Nephron progenitor cell (in vitro differentiated cells): Measurements from ENCODE around the gene PPP1R10.
A peak's percentile ranks its signal among the peaks of the same experiment; 100 is the strongest.

ENCODE experiments used
- DNase-seq: peaks from one replicate; pipeline ENCODE4 v3.0.0; 2021
- H3K27ac Mint-ChIP-seq: 2 replicates; pipeline ENCODE4 v1.8.0; 2021; ENCODE audit warnings: mild to moderate bottlenecking, moderate library complexity, mixed read lengths
- H3K27me3 Mint-ChIP-seq: 2 replicates; pipeline ENCODE4 v1.8.0; 2021; ENCODE audit warnings: mild to moderate bottlenecking, low read depth, mixed read lengths; ENCODE audit not compliant: poor library complexity
- H3K36me3 Mint-ChIP-seq: 2 replicates; pipeline ENCODE4 v1.8.0; 2021; ENCODE audit warnings: low read depth, mixed read lengths
- H3K4me1 Mint-ChIP-seq: 2 replicates; pipeline ENCODE4 v1.8.0; 2021; ENCODE audit warnings: mixed read lengths
- H3K4me3 Mint-ChIP-seq: 2 replicates; pipeline ENCODE4 v1.8.0; 2021; ENCODE audit warnings: mild to moderate bottlenecking, moderate library complexity, mixed read lengths
- H3K9me3 Mint-ChIP-seq: 2 replicates; pipeline ENCODE4 v1.8.0; 2021; ENCODE audit warnings: mild to moderate bottlenecking, moderate library complexity, mixed read lengths
- TF ChIP-seq, protein P1 (sequence below): fragments of 200-600 bp; sonication (generic); IDR thresholded peaks from 2 replicates; pipeline ENCODE4 v1.5.0; 2021; ENCODE audit warnings: antibody characterized with exemption

The PPP1R10 gene

GRCh38 chr6:30612687-30613248 is 4.3 kb downstream of the PPP1R10 start:
- peak overlapping the region; percentile 100 for H3K4me3 Mint-ChIP-seq
- H3K27ac Mint-ChIP-seq, result peak overlapping the region; percentile 58
- DNase-seq, result peak; percentile 18
- peaks cover 11% of the 10 kb centered on the region for H3K27me3 Mint-ChIP-seq
- TF ChIP-seq, protein P1, sequence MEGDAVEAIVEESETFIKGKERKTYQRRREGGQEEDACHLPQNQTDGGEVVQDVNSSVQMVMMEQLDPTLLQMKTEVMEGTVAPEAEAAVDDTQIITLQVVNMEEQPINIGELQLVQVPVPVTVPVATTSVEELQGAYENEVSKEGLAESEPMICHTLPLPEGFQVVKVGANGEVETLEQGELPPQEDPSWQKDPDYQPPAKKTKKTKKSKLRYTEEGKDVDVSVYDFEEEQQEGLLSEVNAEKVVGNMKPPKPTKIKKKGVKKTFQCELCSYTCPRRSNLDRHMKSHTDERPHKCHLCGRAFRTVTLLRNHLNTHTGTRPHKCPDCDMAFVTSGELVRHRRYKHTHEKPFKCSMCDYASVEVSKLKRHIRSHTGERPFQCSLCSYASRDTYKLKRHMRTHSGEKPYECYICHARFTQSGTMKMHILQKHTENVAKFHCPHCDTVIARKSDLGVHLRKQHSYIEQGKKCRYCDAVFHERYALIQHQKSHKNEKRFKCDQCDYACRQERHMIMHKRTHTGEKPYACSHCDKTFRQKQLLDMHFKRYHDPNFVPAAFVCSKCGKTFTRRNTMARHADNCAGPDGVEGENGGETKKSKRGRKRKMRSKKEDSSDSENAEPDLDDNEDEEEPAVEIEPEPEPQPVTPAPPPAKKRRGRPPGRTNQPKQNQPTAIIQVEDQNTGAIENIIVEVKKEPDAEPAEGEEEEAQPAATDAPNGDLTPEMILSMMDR, result no peak
- peaks cover 80% of the 10 kb centered on the region for H3K4me1 Mint-ChIP-seq
- H3K36me3 Mint-ChIP-seq, result peaks cover 59% of the 10 kb centered on the region
- no peaks in the 10 kb centered on the region for H3K9me3 Mint-ChIP-seq

- no peak for DNase-seq
- TF ChIP-seq, protein P1, result no peak
- Mint-ChIP-seq H3K27ac (no peak overlapping the region), H3K4me3 (peak overlapping the region; percentile 10), H3K4me1 (peaks cover 79% of the 10 kb centered on the region), H3K27me3 (peaks cover 11% of the 10 kb centered on the region), H3K9me3 (no peaks in the 10 kb centered on the region), H3K36me3 (peaks cover 64% of the 10 kb centered on the region)
These were observed 4.8 kb downstream of the PPP1R10 start for GRCh38 chr6:30612213-30612612.

DNA sequence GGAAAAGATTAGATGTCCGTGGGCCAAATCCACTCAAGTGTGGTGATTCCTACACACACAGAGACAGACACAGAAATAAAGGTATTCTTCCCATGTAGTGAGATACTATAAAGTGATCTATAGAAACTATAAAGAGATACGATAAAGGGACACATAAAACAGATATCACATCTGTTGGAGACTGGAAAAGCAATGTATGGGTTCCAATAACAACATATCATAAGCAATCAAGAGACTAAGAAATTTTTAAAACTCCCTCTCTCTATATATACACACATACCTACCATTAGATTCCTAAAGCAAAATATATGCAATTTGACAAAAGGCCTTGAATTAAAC is 5.2 kb downstream of the PPP1R10 start:
- Mint-ChIP-seq H3K4me1 (peaks cover 76% of the 10 kb centered on the region), H3K9me3 (no peaks in the 10 kb centered on the region), H3K4me3 (peak overlapping the region; percentile 10), H3K27ac (peak overlapping the region; percentile 33), H3K36me3 (peaks cover 64% of the 10 kb centered on the region), H3K27me3 (peaks cover 9% of the 10 kb centered on the region)
- TF ChIP-seq, protein P1, result no peak
- no peak for DNase-seq

DNA sequence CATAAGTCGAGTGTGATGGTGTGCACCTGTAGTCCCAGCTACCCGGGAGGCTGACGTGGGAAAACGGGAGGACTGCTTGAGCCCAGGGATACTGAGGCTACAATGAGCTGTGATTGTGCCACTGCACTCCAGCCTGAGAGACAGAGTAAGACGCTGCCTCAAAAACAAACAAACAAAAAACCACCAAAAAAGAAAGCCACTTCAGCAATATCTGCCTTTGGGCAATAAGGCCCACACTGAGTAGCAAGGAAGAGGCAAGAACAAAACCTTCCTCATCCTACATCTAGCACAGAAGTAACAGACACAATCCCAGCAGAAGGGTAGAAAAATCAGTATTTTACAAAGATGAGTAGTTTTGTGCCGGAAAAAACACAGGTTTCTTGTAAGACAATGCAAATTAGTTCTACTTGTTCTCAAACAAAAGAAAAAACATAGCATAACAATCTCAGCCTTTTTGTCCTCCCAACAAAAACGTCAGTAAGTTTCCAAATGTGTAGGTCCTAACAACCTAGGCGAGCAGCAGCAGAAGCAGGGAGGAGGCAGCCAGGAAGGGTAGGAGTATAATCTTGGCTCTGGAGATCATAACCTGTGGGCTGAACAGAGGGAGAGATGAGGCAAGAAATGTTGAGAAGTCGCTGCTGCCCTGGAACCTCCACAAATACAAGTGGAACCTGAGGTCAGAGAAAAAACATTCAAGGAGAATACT is 5.7 kb downstream of the PPP1R10 start:
- TF ChIP-seq, protein P1, result no peak
- Mint-ChIP-seq H3K4me3 (no peak overlapping the region), H3K9me3 (no peaks in the 10 kb centered on the region), H3K27ac (peak overlapping the region; percentile 63), H3K36me3 (peaks cover 64% of the 10 kb centered on the region), H3K4me1 (peaks cover 74% of the 10 kb centered on the region), H3K27me3 (peaks cover 4% of the 10 kb centered on the region)
- no peak for DNase-seq

GRCh38 chr6:30610065-30610464 is 7.0 kb downstream of the PPP1R10 start:
- TF ChIP-seq, protein P1, result no peak
- no peak for DNase-seq
- no peak overlapping the region for H3K4me3 Mint-ChIP-seq
- H3K4me1 Mint-ChIP-seq, result peaks cover 64% of the 10 kb centered on the region
- H3K27me3 Mint-ChIP-seq, result peaks cover under 1% of the 10 kb centered on the region
- H3K27ac Mint-ChIP-seq, result peak overlapping the region; percentile 43
- peaks cover 64% of the 10 kb centered on the region for H3K36me3 Mint-ChIP-seq
- H3K9me3 Mint-ChIP-seq, result no peaks in the 10 kb centered on the region

DNA sequence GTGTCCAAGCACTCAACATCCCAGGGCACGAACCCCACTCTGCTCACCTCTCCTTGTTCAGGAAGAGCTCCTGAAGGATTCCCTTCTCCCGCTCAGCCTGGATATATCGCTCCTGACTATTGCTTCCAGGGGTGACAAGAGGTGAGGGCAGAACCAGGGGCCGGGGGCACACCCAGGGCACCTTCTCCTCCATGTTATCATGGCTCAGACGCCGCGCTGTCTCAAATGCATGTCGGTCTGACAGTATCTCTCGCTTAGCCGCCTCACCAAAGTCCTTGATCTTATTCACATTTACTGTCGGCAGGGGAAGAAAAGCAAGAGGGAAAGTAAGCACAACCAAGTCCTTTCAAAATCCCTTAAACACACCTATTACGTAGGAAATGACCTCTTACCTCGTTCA is 13.1 kb downstream of the PPP1R10 start:
- H3K4me1 Mint-ChIP-seq, result peaks cover 5% of the 10 kb centered on the region
- H3K36me3 Mint-ChIP-seq, result peaks cover 82% of the 10 kb centered on the region
- H3K4me3 Mint-ChIP-seq, result no peak overlapping the region
- no peak for DNase-seq
- H3K27me3 Mint-ChIP-seq, result no peaks in the 10 kb centered on the region
- H3K27ac Mint-ChIP-seq, result no peak overlapping the region
- TF ChIP-seq, protein P1, result no peak
- no peaks in the 10 kb centered on the region for H3K9me3 Mint-ChIP-seq
